Stimulated activated CD4-positive, alpha-beta T cell treated with anti-CD3 and anti-CD28 coated beads, Interleukin-4, amount 100 ng/mL, for 24 hours (primary cell): ENCODE data around the gene SF3B6.

Experiments
- DNase-seq: peaks from one replicate; pipeline ENCODE4 v3.0.0-alpha.2; 2020

SF3B6 gene

GRCh38 chr2:24018241-24018640 lies 57.9 kb downstream of the SF3B6 start:
- no peak for DNase-seq

DNA sequence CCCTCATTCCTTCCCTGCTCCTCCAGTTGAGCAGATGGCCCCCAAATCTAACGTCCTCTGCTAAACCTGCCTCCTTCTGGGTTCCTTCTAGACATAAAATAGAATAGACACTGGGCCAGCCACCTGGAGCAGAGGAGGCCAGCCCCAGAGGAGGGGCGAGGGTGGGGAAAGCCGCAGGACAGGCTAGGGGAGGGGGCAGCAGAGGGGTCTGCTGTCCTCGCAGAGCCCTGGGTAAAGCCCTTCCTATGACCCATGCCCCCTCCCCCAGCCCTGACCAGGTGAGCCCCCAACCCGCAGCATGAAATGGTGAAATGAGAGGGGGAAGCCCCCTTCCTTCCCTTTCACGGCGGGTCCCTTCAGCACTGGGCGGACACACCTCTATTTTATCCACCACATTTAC lies 58.4 kb downstream of the SF3B6 start:
- DNase-seq = no peak
